ENCODE measurements around the gene SMYD4.

Gene SMYD4

DNA sequence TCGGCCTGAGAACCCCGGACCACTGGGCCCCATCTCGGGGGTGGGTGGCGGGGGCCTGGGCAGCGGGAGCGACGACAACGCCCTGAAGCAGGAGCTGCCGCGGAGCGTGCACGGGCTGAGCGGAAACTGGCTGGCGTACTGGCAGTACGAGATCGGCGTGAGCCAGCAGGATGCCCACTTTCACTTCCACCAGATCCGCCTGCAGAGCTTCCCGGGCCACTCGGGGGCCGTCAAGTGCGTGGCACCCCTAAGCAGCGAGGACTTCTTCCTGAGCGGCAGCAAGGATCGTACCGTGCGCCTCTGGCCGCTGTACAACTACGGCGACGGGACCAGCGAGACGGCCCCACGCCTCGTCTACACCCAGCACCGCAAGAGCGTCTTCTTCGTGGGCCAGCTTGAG is 95.9 kb downstream of the SMYD4 start:
- no peak for DNase-seq (ENCODE audit: low spot score)
- TF ChIP-seq, protein P1, sequence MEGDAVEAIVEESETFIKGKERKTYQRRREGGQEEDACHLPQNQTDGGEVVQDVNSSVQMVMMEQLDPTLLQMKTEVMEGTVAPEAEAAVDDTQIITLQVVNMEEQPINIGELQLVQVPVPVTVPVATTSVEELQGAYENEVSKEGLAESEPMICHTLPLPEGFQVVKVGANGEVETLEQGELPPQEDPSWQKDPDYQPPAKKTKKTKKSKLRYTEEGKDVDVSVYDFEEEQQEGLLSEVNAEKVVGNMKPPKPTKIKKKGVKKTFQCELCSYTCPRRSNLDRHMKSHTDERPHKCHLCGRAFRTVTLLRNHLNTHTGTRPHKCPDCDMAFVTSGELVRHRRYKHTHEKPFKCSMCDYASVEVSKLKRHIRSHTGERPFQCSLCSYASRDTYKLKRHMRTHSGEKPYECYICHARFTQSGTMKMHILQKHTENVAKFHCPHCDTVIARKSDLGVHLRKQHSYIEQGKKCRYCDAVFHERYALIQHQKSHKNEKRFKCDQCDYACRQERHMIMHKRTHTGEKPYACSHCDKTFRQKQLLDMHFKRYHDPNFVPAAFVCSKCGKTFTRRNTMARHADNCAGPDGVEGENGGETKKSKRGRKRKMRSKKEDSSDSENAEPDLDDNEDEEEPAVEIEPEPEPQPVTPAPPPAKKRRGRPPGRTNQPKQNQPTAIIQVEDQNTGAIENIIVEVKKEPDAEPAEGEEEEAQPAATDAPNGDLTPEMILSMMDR (IDR thresholded peaks at IDR 0.05; ENCODE audit: extremely low read depth, missing control alignments), result no peak

DNA sequence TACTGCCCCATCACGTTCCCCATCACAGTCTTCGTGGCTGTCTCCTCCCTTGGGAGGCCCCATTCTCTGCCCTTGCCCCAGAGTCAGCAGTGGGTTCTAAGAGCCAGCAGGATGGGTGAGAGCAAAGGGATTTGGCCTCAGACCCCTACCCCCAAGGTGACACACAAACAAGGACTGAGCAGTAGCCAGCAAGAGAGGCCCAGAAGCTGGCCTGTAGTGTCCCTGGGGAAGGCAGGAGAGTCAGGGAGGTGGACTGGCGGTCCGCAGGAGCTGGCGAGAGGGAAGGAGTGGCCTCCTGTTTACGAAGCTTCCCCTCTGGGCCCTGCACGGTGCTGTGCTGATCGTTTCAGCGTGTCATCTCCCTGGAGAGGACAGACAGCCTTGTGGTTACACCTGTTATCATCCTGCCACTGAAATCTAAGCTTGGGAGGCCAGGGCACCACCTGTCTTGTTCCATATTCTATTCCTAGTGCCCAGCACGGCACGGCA is 96.8 kb downstream of the SMYD4 start:
- no peak for DNase-seq (ENCODE audit: low spot score)
- TF ChIP-seq, protein P1 (IDR thresholded peaks at IDR 0.05; ENCODE audit: extremely low read depth, missing control alignments), result no peak

DNA sequence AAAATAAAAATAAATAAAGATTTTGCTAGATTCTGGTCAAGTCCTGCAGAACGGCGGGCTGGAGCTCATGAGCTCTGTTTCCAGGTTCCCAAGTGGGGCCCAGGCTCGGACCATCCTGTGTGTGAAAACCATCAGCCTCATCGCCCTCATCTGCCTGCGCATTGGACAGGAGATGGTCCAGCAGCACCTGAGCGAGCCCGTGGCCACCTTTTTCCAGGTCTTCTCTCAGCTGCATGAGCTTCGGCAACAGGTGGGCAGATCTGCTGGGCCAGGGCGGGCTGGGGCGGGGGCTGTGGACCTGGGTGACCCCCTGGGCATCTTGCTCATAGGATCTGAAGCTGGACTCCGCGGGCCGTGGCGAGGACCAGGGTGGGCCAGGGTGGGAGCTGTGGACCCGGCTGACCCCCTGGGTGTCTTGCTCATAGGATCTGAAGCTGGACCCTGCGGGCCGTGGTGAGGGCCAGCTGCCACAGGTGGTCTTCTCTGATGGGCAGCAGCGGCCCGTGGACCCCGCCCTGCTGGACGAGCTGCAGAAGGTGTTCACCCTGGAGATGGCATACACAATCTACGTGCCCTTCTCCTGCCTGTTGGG is 97.4 kb downstream of the SMYD4 start:
- TF ChIP-seq, protein P1 (IDR thresholded peaks at IDR 0.05; ENCODE audit: extremely low read depth, missing control alignments), result no peak
- DNase-seq (ENCODE audit: low spot score), result no peak

DNA sequence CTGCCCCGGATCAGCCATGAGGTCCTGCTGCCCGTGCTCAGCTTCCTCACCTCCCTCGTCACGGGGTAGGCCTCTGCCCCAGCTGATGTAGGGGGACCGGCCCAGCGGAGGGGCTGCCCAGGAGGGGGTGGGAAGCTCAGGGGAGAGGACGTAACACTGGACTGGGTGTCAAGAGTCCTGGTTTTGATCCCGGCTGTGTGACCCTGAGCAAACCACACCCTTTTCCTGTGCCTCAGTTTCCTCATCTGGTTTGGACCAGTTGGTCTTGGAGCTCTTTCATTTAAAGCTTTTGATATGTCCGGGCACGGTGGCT is 98.6 kb downstream of the SMYD4 start:
- TF ChIP-seq, protein P1 (IDR thresholded peaks at IDR 0.05; ENCODE audit: extremely low read depth, missing control alignments), result no peak
- no peak for DNase-seq (ENCODE audit: low spot score)

DNA sequence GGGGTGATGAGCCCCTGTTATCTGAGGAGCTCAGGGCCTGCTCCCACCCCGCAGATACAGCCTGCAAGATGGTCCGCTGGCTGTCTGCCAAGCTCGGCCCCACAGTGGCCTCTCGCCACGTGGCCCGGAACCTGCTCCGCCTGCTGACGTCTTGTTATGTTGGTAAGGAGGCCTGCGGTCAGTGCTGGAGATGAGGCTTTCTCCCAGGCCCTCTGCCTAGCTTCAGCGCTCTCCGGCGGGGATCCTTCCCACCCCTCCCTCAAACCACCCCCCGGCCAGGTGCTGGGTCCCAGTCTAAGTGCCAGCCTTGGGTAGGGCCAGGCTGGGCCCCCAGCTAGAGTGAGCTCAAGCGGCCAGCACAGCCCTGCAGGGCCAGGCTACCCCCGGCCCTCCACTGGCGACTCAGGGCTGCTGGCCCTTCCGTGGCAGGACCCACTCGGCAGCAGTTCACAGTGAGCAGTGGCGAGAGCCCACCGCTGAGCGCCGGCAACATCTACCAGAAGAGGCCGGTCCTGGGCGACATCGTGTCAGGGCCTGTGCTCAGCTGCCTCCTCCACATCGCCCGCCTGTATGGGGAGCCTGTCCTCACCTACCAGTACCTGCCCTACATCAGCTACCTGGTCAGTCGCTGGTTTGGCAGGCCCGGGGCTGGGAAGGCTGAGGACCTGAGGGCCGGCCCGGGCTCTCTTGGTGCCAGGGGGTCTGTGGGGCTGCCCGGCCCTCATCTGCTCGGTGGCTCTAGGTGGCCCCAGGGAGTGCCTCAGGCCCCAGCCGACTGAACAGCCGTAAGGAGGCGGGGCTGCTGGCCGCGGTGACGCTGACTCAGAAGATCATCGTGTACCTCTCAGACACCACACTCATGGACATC is 99.1 kb downstream of the SMYD4 start:
- no peak for DNase-seq (ENCODE audit: low spot score)
- TF ChIP-seq, protein P1 (IDR thresholded peaks at IDR 0.05; ENCODE audit: extremely low read depth, missing control alignments), result no peak

DNA sequence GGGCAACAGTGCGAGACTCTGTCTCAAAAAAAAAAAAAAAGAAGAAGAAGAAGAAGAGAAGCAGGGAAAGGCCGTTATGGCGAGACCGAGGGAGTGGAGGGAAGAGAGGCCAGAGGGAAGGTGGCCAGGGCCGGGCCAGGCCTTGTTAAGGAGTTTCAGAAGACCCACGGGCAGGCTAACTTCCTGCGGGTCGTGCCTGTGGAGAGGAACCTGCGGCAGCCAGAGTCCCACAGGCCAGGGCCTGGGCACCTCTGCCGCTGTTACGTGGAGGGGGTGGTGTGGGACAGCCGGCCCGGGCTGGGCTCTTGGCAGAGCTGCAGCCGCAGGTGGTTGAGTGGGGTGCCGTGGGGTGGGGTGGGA is 99.8 kb downstream of the SMYD4 start:
- DNase-seq (ENCODE audit: low spot score), result no peak
- TF ChIP-seq, protein P1 (IDR thresholded peaks at IDR 0.05; ENCODE audit: extremely low read depth, missing control alignments), result no peak

All from GM20000 (cell line).